WTC11 (cell line): ENCODE data around the gene ANKS6.

Experiments
- ATF3 ChIP-seq: sonication (generic); formaldehyde crosslinking; conservative IDR thresholded peaks from 2 replicates; pipeline ENCODE4 v1.8.1; 2022; ENCODE audit warnings: mild to moderate bottlenecking, missing genetic modification reagents
- CREM ChIP-seq: sonication (generic); formaldehyde crosslinking; IDR thresholded peaks from 2 replicates; pipeline ENCODE4 v1.8.1; 2022; ENCODE audit warnings: mild to moderate bottlenecking, missing genetic modification reagents, moderate library complexity
- CTCF ChIP-seq: fragments of 200-600 bp; IDR thresholded peaks from 2 replicates; pipeline ENCODE4 v1.8.0; 2022; ENCODE audit warnings: antibody characterized with exemption
- ELF4 ChIP-seq: sonication (generic); formaldehyde crosslinking; IDR thresholded peaks from 2 replicates; pipeline ENCODE4 v1.8.1; 2022; ENCODE audit warnings: low read depth, mild to moderate bottlenecking, moderate library complexity, missing genetic modification reagents
- ESRRA ChIP-seq: sonication (generic); formaldehyde crosslinking; IDR thresholded peaks from 2 replicates; pipeline ENCODE4 v1.8.1; 2022; ENCODE audit warnings: mild to moderate bottlenecking, missing genetic modification reagents, borderline replicate concordance
- FOXP1 ChIP-seq: sonication (generic); formaldehyde crosslinking; IDR thresholded peaks from 2 replicates; pipeline ENCODE4 v1.8.0; 2022; ENCODE audit warnings: missing genetic modification reagents, mild to moderate bottlenecking, moderate library complexity, borderline replicate concordance
- ZBTB43 ChIP-seq: sonication (generic); formaldehyde crosslinking; IDR thresholded peaks from 2 replicates; pipeline ENCODE4 v1.8.1; 2023; ENCODE audit warnings: mild to moderate bottlenecking, missing genetic modification reagents
- ZNF121 ChIP-seq: sonication (generic); formaldehyde crosslinking; IDR thresholded peaks from 2 replicates; pipeline ENCODE4 v1.8.0; 2023; ENCODE audit warnings: missing genetic modification reagents

- TF ChIP-seq ELF4 (CRISPR knock-in tag) (no peak), CTCF (no peak), ATF3 (CRISPR knock-in tag) (no peak), ESRRA (CRISPR knock-in tag) (no peak), ZBTB43 (CRISPR knock-in tag) (no peak), FOXP1 (no peak), CREM (CRISPR knock-in tag) (no peak), ZNF121 (no peak)
Measured at GRCh38 chr9:98838155-98838867, 42.0 kb upstream of the ANKS6 start.
